Mesangial cell (primary cell): ENCODE measurements around the gene REXO1. TPM values are rescaled to one million over a fixed set of nuclear protein-coding genes. Genes with fewer than 3 reads are reported as not detected.

Experiments used
- total RNA-seq: library from RNA; depleted of rRNA; stranded (reverse); fragments of >200 nt; gene quantifications from 2 replicates; pipeline ENCODE4 v1.2.3, GENCODE V29; 2015

Gene REXO1
- total RNA-seq = 23.6 and 41.8 TPM in 2 replicates

GRCh38 chr19:1848399-1849131, at the start of gene REXO1:
Gene REXO1 (minus strand): TSS chr19:1848483. CDS start chr19:1848358, 125 bp downstream.

GRCh38 chr19:1885398-1886119, 37.3 kb upstream of the REXO1 start, which contains the start of gene ABHD17A:
Gene ABHD17A (minus strand): TSS chr19:1885496. CDS start chr19:1881566, 3,930 bp downstream.

GRCh38 chr19:1863328-1863637, 15.0 kb upstream of the REXO1 start, which contains the start of gene KLF16:
Gene KLF16 (minus strand): TSS chr19:1863579. CDS start chr19:1863497, 82 bp downstream.

GRCh38 chr19:1811942-1812425, 36.3 kb downstream of the REXO1 start, which contains the start of gene ATP8B3:
Gene ATP8B3 (minus strand): TSS chr19:1812276. CDS start chr19:1811736, 540 bp downstream.

Other genes starting within 250 kb of the REXO1 start
- 101 and 169 TPM in 2 replicates for gene UQCR11, start 243.0 kb downstream of the REXO1 start, total RNA-seq
- 164 and 236 TPM in 2 replicates for gene TCF3, start 195.9 kb downstream of the REXO1 start, total RNA-seq
- not detected in 2 replicates for gene ONECUT3, start 95.0 kb downstream of the REXO1 start, total RNA-seq
- gene ATP8B3, start 36.2 kb downstream of the REXO1 start, total RNA-seq = 5.4 and 5.6 TPM in 2 replicates
- gene KLF16, start 15.1 kb upstream of the REXO1 start, total RNA-seq = 22.5 and 35.2 TPM in 2 replicates
- 104 and 115 TPM in 2 replicates for gene ABHD17A, start 37.0 kb upstream of the REXO1 start, total RNA-seq
- 7.0 and 8.6 TPM in 2 replicates for gene ADAT3, start 56.9 kb upstream of the REXO1 start, total RNA-seq
- 103 and 128 TPM in 2 replicates for gene SCAMP4, start 56.9 kb upstream of the REXO1 start, total RNA-seq
- 94.3 and 97.7 TPM in 2 replicates for gene CSNK1G2, start 92.7 kb upstream of the REXO1 start, total RNA-seq
- gene BTBD2, start 167.2 kb upstream of the REXO1 start, total RNA-seq = 75.8 and 189 TPM in 2 replicates
- gene MKNK2, start 202.8 kb upstream of the REXO1 start, total RNA-seq = 93.0 and 188 TPM in 2 replicates
- gene MOB3A, start 247.8 kb upstream of the REXO1 start, total RNA-seq = 48.3 and 50.0 TPM in 2 replicates
- 2.1 and 4.1 TPM in 2 replicates for gene IZUMO4, start 248.4 kb upstream of the REXO1 start, total RNA-seq